Stimulated activated naive CD8-positive, alpha-beta T cell treated with anti-CD3 and anti-CD28 coated beads, Interleukin-15, amount 100 ng/mL, for 72 hours (primary cell): ENCODE data around the gene MARVELD3.

Source experiments
- ATAC-seq: fragments of 150-1000 bp; cut with Tn5 transposase; 2 replicates; pipeline ENCODE4 v1.10.0; 2021; ENCODE audit warnings: mild to moderate bottlenecking, moderate library complexity
- DNase-seq, 2 donors: peaks; one replicate each; pipeline ENCODE4 v3.0.0; 2021 to 2022
- H3K27ac Mint-ChIP-seq, 2 donors: one replicate each; pipeline ENCODE4 v1.8.0; 2022; ENCODE audit warnings: mild to moderate bottlenecking in 2 of 2, mixed read lengths in 2 of 2, moderate library complexity in 2 of 2
- H3K27me3 Mint-ChIP-seq: one replicate; pipeline ENCODE4 v1.8.0; 2022; ENCODE audit warnings: mixed read lengths
- H3K4me1 Mint-ChIP-seq: one replicate; pipeline ENCODE4 v1.8.0; 2022; ENCODE audit warnings: mild to moderate bottlenecking, mixed read lengths
- H3K4me3 Mint-ChIP-seq, 2 donors: one replicate each; pipeline ENCODE4 v1.8.0; 2022; ENCODE audit warnings: mild to moderate bottlenecking in 2 of 2, mixed read lengths in 2 of 2, moderate library complexity in 1 of 2
- H3K9me3 Mint-ChIP-seq, 2 donors: one replicate each; pipeline ENCODE4 v1.8.0; 2022; ENCODE audit warnings: mixed read lengths in 2 of 2

MARVELD3 gene

GRCh38 chr16:71645450-71645849 lies 19.5 kb downstream of the MARVELD3 start:
- Mint-ChIP-seq H3K27me3 (no peaks in the 10 kb centered on the region), H3K4me3 (no peak overlapping the region), H3K4me1 (no peaks in the 10 kb centered on the region), H3K9me3 (no peaks in the 10 kb centered on the region), H3K27ac (peak overlapping the region in 1 of 2 donors; percentile 13)
- peak; percentile 46 for ATAC-seq
- no peak for DNase-seq

DNA sequence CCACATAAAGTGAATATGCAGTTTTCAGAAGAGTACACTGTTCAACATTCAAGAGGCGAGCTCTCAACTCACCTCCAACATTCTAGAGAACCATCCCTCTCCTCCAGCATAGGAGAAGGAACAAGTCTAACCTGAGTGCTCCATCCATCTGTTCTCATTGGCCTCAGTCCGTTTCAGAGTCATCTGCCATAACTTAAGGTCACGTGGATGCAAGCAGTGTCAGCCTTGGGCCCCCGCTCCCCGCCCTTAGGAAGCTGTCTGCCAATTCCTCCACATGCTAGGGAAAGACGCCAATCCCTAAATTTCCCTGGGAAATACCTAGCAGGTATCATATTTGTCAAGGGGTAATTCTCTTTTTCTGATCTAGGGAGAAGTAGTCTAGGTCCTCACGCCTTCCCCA lies 21.4 kb downstream of the MARVELD3 start:
- Mint-ChIP-seq H3K4me3 (no peak overlapping the region), H3K27ac (no peak overlapping the region), H3K4me1 (no peaks in the 10 kb centered on the region), H3K27me3 (no peaks in the 10 kb centered on the region), H3K9me3 (no peaks in the 10 kb centered on the region)
- DNase-seq, result no peak
- no peak for ATAC-seq

DNA sequence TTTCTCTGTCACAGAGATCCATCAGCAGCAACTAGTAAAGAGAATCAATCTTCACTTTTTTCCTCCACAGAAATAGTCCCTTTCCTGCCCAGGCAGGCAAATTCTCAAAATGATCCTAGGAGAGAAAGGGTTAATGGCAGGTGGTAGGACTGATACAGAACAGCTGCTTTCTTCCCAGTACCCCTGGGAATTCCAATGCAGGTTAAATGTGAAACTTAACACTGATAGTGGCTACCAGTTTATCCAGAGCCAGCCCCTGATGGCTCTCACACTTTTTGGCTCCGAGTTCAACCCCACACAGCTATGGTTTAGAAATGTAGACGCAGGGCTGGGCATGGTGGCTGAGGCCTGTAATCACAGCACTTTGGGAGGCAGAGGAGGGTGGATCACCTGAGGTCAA lies 22.2 kb downstream of the MARVELD3 start:
- peak overlapping the region in 1 of 2 donors; percentile 89 for H3K27ac Mint-ChIP-seq
- no peak for ATAC-seq

DNA sequence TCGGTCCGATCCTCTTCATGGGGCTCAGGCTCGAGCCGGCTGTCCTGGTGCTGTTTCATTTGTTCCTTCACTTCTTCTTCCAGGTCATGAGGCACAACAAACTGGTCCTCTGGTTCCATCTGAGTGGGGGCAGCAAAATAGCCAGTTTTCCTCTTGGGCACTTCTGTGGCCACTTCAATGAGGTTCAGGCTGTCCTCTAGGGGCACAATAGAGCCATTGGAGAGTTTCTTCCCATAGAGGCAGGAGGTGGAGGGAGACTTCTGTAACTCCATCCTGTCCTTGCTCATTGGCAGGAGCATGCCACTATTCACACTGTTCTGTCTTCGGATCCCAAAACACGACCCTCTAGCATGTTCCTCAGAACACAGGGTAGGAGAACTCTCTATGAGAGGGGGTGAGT lies 22.9 kb downstream of the MARVELD3 start:
- DNase-seq (no peak), ATAC-seq (no peak)
- H3K9me3 Mint-ChIP-seq, result no peaks in the 10 kb centered on the region
- H3K27me3 Mint-ChIP-seq, result no peaks in the 10 kb centered on the region
- H3K27ac Mint-ChIP-seq, result peak overlapping the region in 1 of 2 donors; percentile 83
- no peaks in the 10 kb centered on the region for H3K4me1 Mint-ChIP-seq
- no peak overlapping the region for H3K4me3 Mint-ChIP-seq

More for the DNA sequence above, 22.2 kb downstream of the MARVELD3 start:
- H3K9me3 Mint-ChIP-seq, result no peaks in the 10 kb centered on the region
- no peak overlapping the region for H3K4me3 Mint-ChIP-seq
- no peaks in the 10 kb centered on the region for H3K4me1 Mint-ChIP-seq
- DNase-seq, result no peak
- H3K27me3 Mint-ChIP-seq, result no peaks in the 10 kb centered on the region

DNA sequence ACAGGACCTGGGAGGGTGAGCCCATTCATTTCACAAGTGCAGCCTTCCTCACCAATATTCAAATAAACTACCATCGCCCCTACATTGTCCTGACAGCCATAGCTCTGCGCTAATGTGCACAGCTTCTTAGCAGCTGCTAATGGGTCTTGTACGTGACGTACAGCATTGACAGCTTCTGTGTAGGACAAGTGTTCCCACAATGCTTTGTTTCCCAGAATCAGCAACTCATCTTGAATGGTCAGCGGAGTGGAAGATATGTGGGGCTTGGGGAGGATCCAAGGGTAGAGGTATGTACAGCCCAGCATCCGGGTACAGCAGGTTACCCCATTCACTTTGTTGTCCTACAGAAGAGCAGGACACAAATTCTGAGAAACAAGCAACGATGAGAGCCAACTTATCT lies 23.7 kb downstream of the MARVELD3 start:
- Mint-ChIP-seq H3K9me3 (no peaks in the 10 kb centered on the region), H3K27me3 (no peaks in the 10 kb centered on the region), H3K27ac (no peak overlapping the region), H3K4me3 (no peak overlapping the region), H3K4me1 (no peaks in the 10 kb centered on the region)
- ATAC-seq (no peak), DNase-seq (no peak)

DNA sequence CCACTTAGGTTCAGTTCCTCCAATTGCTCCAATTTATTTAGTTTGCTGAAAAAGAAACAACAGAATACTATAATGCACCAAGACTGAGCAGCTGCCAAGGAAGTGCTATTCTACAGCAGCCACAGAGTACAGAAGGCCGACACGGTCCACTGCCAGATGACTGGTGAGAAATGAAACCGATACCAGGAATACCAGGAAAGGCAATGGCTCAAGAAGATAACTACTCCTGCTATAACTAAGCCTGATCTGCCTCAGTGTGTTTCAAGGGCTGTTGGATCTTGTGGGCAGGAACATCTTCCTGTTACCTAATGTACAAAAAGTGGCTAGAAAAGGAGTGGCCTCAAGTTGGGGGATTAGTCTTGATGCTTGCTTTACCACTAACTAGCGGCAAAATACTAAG lies 32.8 kb downstream of the MARVELD3 start:
- H3K27ac Mint-ChIP-seq, result no peak overlapping the region
- no peak for ATAC-seq

GRCh38 chr16:71659471-71659870 lies 33.5 kb downstream of the MARVELD3 start:
- no peak for ATAC-seq
- H3K4me3 Mint-ChIP-seq, result no peak overlapping the region

More for the DNA sequence above, 32.8 kb downstream of the MARVELD3 start:
- no peaks in the 10 kb centered on the region for H3K4me1 Mint-ChIP-seq
- H3K9me3 Mint-ChIP-seq, result no peaks in the 10 kb centered on the region
- no peak overlapping the region for H3K4me3 Mint-ChIP-seq
- no peaks in the 10 kb centered on the region for H3K27me3 Mint-ChIP-seq
- no peak for DNase-seq

GRCh38 chr16:71666264-71666663 lies 40.3 kb downstream of the MARVELD3 start:
- H3K9me3 Mint-ChIP-seq, result no peaks in the 10 kb centered on the region
- H3K27ac Mint-ChIP-seq, result peak overlapping the region in 1 of 2 donors; percentile 38
- DNase-seq, result no peak
- no peak overlapping the region for H3K4me3 Mint-ChIP-seq
- H3K4me1 Mint-ChIP-seq, result no peaks in the 10 kb centered on the region
- ATAC-seq, result no peak
- H3K27me3 Mint-ChIP-seq, result no peaks in the 10 kb centered on the region

More at GRCh38 chr16:71659471-71659870, 33.5 kb downstream of the MARVELD3 start:
- H3K4me1 Mint-ChIP-seq, result no peaks in the 10 kb centered on the region
- no peak overlapping the region for H3K27ac Mint-ChIP-seq
- no peaks in the 10 kb centered on the region for H3K27me3 Mint-ChIP-seq
- DNase-seq, result no peak
- H3K9me3 Mint-ChIP-seq, result no peaks in the 10 kb centered on the region

- Mint-ChIP-seq H3K27ac (peak overlapping the region in 1 of 2 donors; percentile 9), H3K4me1 (no peaks in the 10 kb centered on the region), H3K4me3 (no peak overlapping the region), H3K9me3 (no peaks in the 10 kb centered on the region), H3K27me3 (no peaks in the 10 kb centered on the region)
- ATAC-seq (no peak), DNase-seq (no peak)
Observed at GRCh38 chr16:71666928-71667707, 41.1 kb downstream of the MARVELD3 start.

- DNase-seq, result no peak
- no peak for ATAC-seq
- no peak overlapping the region for H3K27ac Mint-ChIP-seq
Observed at GRCh38 chr16:71669926-71670536, 44.0 kb downstream of the MARVELD3 start.

GRCh38 chr16:71670537-71670936 lies 44.6 kb downstream of the MARVELD3 start:
- DNase-seq, result no peak
- H3K27ac Mint-ChIP-seq, result no peak overlapping the region
- no peaks in the 10 kb centered on the region for H3K9me3 Mint-ChIP-seq
- H3K4me1 Mint-ChIP-seq, result no peaks in the 10 kb centered on the region
- ATAC-seq, result no peak
- H3K27me3 Mint-ChIP-seq, result no peaks in the 10 kb centered on the region
- no peak overlapping the region for H3K4me3 Mint-ChIP-seq

More at GRCh38 chr16:71669926-71670536, 44.0 kb downstream of the MARVELD3 start:
- H3K4me3 Mint-ChIP-seq, result no peak overlapping the region
- H3K9me3 Mint-ChIP-seq, result no peaks in the 10 kb centered on the region
- H3K4me1 Mint-ChIP-seq, result no peaks in the 10 kb centered on the region
- H3K27me3 Mint-ChIP-seq, result no peaks in the 10 kb centered on the region

- no peaks in the 10 kb centered on the region for H3K27me3 Mint-ChIP-seq
- H3K9me3 Mint-ChIP-seq, result no peaks in the 10 kb centered on the region
- H3K4me3 Mint-ChIP-seq, result no peak overlapping the region
- DNase-seq (no peak), ATAC-seq (no peak)
- no peaks in the 10 kb centered on the region for H3K4me1 Mint-ChIP-seq
- H3K27ac Mint-ChIP-seq, result no peak overlapping the region
Observed at GRCh38 chr16:71671165-71671564, 45.2 kb downstream of the MARVELD3 start.

DNA sequence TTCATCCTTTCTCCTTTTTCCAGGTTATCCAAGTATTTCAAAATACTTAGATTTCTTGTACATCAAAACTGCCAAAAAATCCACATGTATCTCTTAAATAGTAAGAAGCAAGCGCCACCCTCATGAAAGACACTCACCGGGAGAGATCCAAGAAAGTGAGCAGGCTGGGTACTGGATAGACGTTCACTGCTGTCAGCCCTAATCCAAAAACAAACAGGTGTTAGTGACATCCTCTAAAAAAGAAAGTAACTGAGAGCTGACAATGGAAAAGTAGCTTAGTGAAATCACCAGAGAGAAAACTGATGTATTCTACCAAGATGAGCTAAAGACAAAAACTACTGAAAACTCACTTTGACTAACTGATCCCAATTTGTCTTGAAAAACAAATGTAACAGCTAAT lies 46.1 kb downstream of the MARVELD3 start:
- H3K4me3 Mint-ChIP-seq, result no peak overlapping the region
- no peaks in the 10 kb centered on the region for H3K4me1 Mint-ChIP-seq
- no peak overlapping the region for H3K27ac Mint-ChIP-seq
- no peaks in the 10 kb centered on the region for H3K9me3 Mint-ChIP-seq
- H3K27me3 Mint-ChIP-seq, result no peaks in the 10 kb centered on the region
- DNase-seq, result no peak
- no peak for ATAC-seq

DNA sequence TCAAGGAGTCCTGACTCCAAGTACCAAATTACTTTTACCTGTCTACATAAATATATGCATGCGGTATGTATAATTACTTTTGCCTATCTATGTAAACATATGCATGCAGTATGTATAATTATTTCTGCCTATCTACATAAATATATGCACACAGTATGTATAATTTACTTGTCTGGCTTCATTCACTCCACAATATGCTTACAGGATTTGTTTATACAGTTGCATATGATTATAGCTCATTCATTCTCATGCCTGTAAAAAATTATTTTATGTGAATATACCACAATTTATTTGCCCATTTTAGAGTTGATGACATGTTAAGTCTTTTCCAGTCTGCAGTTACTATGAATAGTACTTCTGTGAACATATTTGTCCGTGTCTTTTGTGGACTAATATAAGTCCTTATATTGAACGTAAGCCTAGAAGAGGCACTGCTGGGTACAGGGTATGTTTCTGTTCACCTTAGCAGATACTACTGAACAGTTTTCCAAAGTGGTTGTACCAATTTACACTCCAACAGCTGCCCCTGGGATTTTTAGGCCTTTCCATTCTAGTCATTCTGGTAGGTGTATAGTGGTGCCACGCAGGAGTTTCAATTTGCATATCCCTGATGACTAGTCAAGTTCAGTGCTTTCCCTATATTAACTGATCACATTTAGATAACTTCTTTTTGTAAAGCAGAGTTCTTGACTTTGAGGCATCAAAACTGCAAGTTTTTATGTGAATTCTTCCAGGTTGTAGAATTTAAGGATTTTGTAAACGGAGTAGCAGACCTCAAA lies 47.0 kb downstream of the MARVELD3 start:
- Mint-ChIP-seq H3K27ac (no peak overlapping the region), H3K4me3 (no peak overlapping the region), H3K4me1 (no peaks in the 10 kb centered on the region), H3K9me3 (no peaks in the 10 kb centered on the region), H3K27me3 (no peaks in the 10 kb centered on the region)
- ATAC-seq (peak; percentile 57), DNase-seq (no peak)

DNA sequence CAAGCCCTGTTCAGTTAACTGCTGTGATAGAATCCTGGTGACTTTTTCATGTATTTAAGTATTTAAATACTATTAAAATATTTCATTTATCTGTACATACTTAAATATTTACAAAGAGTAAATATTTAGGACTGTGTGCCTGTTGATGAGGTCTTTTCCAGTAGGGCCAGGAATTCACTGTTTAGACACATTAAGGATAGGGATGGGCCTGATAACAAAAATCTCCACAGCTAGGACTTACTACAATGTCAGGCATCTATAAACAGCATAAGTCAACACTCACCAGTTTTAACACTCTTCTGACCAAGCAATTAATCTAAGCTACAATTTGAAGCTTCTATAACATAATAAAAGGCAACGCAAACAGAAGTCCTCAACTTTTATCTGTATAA lies 47.6 kb downstream of the MARVELD3 start:
- no peaks in the 10 kb centered on the region for H3K27me3 Mint-ChIP-seq
- no peak overlapping the region for H3K4me3 Mint-ChIP-seq
- no peak overlapping the region for H3K27ac Mint-ChIP-seq
- no peaks in the 10 kb centered on the region for H3K9me3 Mint-ChIP-seq
- ATAC-seq (no peak), DNase-seq (no peak)
- H3K4me1 Mint-ChIP-seq, result no peaks in the 10 kb centered on the region

GRCh38 chr16:71674229-71674628 lies 48.2 kb downstream of the MARVELD3 start:
- Mint-ChIP-seq H3K9me3 (no peaks in the 10 kb centered on the region), H3K4me1 (no peaks in the 10 kb centered on the region), H3K27me3 (no peaks in the 10 kb centered on the region), H3K27ac (no peak overlapping the region), H3K4me3 (no peak overlapping the region)
- no peak for ATAC-seq
- no peak for DNase-seq
